GM21360 (cell line): ENCODE data around the gene TSPAN7.

Experiments used
- ATAC-seq: cut with Tn5 transposase; IDR thresholded peaks from one replicate; pipeline ENCODE4 v1.9.1; 2021; ENCODE audit warnings: mild to moderate bottlenecking, moderate library complexity; ENCODE audit not compliant: unreplicated experiment

TSPAN7 gene

DNA sequence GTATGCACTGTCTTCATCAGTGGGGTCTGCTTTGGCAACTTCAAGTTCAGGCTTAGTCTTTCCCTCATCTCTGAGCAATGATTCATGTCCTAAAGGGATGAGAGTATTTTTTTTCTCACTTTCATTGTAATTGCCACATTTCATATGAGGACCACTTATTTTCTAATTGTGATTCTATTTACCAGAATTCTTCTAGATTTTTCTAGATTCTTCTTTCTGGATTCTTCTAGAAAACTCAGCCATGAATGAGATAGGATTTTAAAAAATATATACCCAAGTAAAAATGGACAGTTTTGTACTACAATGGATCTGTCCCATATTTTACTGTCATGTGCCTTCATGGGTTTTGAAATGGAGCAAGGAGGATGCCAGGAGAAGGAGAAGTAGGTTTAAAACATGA is 78.4 kb downstream of the TSPAN7 start:
- ATAC-seq: no peak

DNA sequence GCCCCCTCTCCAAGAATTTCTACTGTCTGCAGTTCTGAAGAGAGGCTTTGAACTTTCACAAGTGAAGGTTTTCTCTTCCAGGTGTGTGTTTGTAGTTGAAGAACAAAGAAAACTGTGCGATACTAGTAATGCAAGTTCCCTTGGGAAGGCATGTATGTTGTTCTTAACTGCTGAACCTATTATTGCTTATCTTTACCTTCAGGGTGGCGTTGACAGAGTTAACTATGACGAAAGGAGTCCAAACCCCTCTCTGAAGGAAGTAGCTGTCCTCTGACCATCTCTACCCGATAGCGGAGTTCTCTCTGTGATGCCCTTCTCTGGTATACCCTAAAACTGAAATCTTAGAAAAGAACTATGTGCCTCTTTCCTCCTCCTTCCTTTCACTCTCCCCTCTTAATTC is 79.9 kb downstream of the TSPAN7 start:
- no peak for ATAC-seq

DNA sequence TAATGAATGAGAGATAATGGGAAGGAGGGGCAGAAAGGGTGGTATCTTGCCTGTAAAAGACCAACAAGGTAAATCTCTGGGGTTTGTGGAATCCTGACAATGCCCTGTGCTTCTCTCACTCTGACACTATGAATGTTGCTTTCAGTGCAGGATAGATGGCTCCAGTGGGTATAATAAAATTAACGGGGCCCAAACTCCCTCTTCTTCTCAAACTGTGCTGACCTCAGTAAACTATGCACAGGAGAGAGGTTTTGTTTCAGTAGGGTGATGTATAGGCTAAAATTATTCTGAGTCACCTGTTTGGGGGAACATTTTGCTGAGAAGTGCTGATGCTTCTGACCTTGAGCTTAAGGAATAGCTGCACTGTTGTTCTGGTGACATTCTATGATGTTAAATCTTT is 82.6 kb downstream of the TSPAN7 start:
- no peak for ATAC-seq

- no peak for ATAC-seq
Measured at GRCh38 chrX:38646129-38646528, 84.8 kb downstream of the TSPAN7 start.

- no peak for ATAC-seq
Measured at GRCh38 chrX:38649221-38649620, 87.9 kb downstream of the TSPAN7 start.

DNA sequence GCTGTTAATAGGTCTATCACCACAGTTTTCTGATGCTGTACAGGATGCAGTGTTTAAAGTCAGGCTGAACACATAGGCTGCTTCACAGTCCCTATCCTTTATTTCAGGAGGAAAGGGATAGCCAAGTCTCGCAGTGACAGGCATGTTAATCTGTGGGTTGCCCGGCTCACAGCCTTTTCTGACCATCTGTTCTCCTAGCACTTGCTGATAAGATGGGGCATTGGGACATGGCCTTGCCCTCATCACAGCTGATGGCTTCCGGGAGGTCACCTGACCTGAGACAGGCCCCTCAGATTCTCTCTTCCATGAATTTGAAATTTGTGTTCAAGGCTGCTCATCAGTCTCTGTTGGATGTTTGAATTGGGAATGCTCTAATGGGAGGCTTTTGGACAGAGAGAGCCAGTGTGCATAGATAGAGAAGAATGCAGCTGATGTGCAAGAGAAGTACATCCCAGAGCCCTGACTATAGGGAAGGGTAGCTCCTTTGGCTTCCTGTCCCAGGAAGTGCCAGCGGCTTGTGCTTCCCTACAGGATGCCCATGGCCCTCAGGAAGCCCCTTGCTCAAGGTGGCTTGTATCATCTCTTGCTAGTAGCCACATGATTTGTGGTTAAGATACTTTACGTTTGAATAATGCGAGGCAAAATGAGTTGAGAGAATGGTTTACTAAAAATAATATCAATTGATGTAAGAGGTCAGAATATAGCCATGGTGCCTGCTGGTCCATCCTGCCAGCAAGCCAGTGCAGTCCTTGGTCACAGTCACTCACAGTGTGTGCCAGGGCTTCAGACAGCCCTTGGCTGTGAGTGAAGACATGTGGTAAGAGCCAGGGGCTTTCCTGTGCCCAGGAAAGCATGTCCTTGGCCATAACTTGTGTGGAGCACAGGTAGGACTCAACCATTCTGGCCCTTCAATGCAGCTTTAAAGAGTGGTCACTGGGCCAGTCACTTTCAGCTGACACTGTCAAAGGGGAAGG is 88.6 kb downstream of the TSPAN7 start:
- no peak for ATAC-seq

DNA sequence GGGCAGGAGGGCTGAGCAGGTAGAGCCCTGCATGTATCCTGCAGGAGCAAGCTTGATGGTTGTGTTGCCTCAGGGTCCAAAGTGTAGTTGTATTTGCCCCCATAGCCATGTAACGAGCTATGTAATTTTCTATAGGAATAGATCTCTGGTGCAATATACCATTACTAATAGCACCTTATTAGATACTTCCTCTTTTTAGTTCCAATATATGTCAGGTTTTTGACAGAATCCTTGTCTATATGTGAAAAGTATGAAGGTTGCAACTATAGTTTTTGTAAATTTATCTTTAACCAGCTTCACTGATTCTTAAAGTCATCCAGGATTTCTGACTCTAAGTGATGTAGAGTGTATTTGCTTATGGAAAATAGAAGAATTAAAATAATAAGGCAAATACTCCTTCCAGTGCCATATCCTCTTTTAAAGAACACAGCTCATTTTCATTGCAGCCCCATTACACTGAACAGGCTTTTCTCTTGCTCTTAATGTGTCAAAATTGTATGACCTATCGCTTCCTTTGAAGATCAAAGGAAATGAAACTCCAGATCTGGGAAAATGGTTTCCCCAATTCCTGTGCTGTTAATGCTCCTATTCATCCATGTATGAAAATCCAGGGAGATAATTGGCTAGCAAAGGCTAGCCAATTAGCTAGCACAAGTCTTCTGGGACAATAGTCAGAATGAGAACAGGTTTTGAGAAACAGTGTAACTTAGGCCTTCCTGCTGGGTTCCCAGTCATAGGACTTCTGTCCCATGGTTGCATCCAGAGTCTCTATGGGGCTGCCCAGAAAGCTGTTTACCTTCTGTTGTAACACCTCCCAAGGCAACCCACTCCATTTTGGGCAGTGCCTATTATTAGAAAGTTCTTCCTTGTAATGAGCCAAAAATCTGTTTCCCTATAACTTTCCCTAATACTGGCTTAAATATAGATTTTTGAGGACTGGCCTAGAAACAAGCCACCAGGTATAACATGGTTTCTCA is 90.6 kb downstream of the TSPAN7 start:
- ATAC-seq: no peak

DNA sequence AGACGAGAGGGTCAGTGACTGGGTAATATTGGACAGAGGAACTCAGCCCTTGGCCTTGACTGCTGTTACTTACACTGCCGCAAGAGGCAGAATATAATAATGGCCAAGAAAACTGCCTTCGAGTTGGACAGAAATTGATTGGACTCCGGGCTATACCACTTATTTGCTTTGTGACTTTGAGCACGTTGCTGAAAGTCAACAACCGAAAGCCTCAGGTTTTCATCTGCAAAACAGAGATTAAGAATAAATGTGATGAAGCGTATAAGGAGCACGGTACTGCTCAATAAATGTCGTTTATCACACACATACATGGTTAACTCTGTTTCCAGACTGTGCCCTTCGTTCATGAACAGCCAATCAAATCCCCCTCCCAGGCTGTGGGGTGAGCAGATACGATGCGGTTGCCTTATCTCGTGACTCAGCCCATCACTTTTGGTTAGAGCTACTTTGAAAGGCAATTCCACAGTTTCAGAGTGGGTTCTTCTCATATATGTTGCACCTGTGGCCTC is 91.6 kb downstream of the TSPAN7 start:
- ATAC-seq: no peak

GRCh38 chrX:38654302-38654701 is 93.0 kb downstream of the TSPAN7 start:
- ATAC-seq: no peak

DNA sequence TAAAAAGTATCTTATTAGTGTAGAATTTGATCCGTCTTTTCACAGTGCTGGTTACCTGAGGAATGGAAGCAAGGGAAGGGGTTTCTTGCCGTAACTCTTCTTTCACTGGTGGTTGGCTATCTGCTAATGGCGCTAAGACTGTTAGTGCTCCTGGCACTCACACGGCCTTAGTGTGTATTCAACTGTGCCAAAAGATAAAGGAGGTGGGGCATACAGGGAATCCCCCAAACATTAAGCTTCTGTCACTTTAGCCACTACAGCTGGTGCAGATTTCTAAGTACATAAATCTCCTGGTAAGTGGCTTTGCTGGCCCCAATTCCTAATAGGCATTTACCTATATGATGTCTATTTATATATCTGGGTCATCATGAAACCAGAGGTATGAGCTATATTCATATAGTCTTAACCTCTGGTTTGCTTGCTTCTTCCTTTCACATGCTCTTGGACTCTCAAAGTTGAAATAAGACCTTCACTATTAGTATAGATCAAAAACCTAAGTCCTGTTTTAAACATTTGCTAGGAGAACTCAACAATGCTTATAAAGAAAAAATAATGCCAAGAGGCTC is 95.1 kb downstream of the TSPAN7 start:
- no peak for ATAC-seq

- ATAC-seq: no peak
Measured at GRCh38 chrX:38657562-38657961, 96.2 kb downstream of the TSPAN7 start.

DNA sequence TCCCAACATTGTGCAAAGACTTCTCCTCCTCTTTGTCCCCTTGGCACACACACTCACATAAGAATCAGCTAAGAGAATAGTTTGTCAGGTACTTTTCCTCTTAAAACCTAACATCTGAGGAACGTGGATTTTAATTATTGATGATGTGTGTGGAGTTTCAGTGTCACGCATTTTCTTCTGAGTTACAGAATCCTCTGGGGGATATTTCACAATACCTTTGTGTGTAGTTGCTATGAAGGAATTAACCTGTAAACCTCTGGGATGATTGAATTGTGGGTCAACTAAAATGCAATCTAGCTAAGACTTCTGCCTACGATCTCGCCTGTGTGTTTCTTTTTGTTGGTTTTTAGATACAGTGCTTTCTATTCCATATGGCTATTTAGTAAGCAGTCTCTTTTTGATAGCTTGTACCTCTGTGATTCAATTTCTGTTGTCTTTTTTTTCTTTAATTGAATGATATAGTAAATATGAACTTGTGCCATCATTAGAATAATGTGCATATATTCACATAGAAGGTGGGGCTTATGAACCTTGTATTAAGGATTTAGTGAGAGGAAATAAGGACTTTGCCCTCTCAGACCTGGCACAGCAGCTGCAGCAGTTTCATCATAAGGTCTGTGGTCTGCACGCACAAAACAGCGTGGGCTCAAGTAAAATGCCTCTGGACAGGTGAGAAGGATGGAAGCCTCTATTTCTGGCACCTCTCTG is 99.2 kb downstream of the TSPAN7 start:
- no peak for ATAC-seq

- ATAC-seq: no peak
Measured at GRCh38 chrX:38661103-38661441, 99.7 kb downstream of the TSPAN7 start.

DNA sequence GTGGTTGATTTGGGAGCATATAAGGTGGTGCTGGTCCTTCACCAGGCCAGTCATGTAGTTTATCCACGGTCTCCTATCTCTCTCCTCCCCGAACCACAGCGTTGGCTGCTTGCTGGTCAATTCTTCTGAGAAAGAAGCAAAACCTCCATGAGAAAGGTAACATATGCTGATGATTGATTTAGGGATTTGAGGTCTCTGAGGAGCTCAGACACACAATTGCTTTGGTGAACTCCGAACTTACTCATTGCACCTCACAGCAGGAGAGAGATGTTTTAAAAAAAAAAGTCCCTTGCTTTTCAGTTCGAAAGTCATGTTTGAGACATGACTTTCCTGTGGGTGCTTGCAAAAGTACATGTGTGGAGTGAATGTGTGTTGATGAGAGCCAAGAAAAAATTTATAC is 100.2 kb downstream of the TSPAN7 start:
- no peak for ATAC-seq

DNA sequence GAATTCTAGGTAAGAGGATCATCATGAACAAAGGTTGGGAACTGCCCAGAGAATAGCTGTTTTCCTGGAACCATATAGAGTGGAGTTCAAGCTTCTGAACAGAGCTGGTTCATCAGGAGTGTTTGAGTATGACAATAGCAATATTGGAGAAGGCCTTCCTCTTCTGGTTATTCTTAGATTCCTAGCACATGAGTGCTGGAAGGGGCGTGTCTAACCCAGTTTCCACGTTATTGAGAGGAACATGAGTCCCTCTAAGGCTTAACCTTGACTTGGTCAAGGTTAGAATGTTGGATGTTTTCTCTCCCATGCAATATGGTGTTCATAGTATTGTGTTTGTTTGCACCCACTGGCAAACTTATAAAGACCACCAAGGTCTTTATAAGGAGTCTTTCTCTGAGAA is 101.3 kb downstream of the TSPAN7 start:
- no peak for ATAC-seq

- ATAC-seq: no peak
Measured at GRCh38 chrX:38664285-38664684, 102.9 kb downstream of the TSPAN7 start.

DNA sequence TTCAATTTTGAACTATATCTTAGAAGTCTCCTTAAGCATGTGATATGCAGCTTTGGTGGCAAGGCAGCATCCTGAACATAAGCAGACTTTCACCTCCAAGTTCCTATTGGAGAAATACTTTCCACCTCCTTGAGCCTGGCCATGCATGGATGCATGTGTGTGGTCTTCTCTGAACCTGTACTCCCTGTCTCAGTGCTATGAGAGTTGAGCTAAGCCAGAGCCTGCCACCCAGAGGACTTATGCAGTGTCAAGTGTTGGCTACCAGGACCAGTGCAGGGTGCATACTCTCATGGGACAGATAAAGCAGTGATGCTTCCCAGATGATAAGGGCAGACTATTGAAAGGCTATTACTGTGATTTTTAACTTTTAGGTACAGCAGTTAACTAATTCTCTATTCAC is 105.6 kb downstream of the TSPAN7 start:
- no peak for ATAC-seq

- ATAC-seq: no peak
Measured at GRCh38 chrX:38668771-38669170, 107.4 kb downstream of the TSPAN7 start.

DNA sequence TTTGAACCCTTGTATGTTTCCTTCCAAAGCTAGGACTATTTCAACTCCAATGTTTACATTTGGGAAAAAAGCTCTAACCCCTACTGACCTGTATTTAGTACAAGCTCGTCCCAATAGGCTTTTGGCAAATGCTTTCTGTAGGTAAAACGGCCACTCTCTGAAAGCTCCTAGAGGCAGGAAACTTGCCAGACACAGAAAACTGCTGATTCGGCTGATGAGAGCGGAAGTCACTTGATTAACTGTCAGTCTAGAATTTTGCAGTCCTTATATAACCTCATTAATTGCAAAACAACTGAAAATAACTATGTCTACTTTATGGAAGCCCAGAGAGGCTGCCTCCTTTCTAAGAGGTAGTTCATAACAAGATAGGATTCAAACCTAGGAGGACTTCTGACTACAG is 108.1 kb downstream of the TSPAN7 start:
- no peak for ATAC-seq

DNA sequence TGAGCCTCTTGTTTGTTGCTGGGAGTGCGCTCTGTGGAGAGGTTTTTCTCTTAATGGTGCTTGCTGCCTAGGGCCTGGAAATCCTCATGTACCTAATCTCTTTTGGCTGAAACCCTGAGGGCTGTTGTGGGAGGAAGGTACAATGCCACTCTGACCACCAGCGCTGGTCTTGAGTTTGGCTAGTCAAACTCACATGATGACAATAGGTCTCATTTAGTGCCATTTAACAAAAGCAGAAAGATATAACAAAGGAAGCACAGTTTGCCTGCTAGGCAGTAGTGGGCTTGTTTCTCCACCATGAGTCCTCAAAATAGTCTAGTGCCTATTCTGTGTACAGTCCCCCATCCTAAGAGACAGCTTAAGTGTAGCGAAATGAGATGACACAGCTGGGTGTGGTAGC is 111.3 kb downstream of the TSPAN7 start:
- no peak for ATAC-seq

GRCh38 chrX:38675856-38676255 is 114.5 kb downstream of the TSPAN7 start:
- no peak for ATAC-seq
